Lower leg skin (tissue), 4 donors: Measurements from ENCODE around the gene KCNE4. TPM values are rescaled to one million over a fixed set of nuclear protein-coding genes. Genes with fewer than 3 reads are reported as not detected.

Experiments used
- DNase-seq, 2 donors: peaks; one replicate each; pipeline ENCODE4 v3.0.0-alpha.2; 2019; ENCODE audit warnings: low spot score in 2 of 2
- H3K4me3 ChIP-seq: fragments of 200-600 bp; sonication (generic); 2 replicates; pipeline ENCODE4 v1.5.1; 2017; ENCODE audit warnings: mild to moderate bottlenecking, low read depth; ENCODE audit not compliant: poor library complexity, severe bottlenecking
- CTCF ChIP-seq, 3 donors: fragments of 450-650 bp; IDR thresholded peaks; one replicate each; pipeline ENCODE4 v1.5.1; 2016; ENCODE audit warnings: antibody characterized with exemption in 3 of 3, mild to moderate bottlenecking in 3 of 3, moderate library complexity in 2 of 3
- POLR2A ChIP-seq, 2 donors: fragments of 450-650 bp; IDR thresholded peaks; one replicate each; pipeline ENCODE4 v1.6.1; 2016 to 2017; ENCODE audit warnings: antibody characterized with exemption in 2 of 2, mild to moderate bottlenecking in 1 of 2, moderate library complexity in 1 of 2
- WGBS, 2 donors: methylation state at CpG; one replicate each; pipeline ENCODE4 v1.1.5; 2018; 5-methylcytosine and 5-hydroxymethylcytosine counted together
- intact Hi-C: fragments of 100-400 bp; cut with DNase I; formaldehyde crosslinking; loops from one replicate; pipeline ENCODE4 v1.15.0; 2023; ENCODE audit warnings: low total_unique reads
- total RNA-seq, 4 donors: library from RNA; depleted of rRNA; stranded (reverse); fragments of >200 nt; gene quantifications; one replicate each; pipeline ENCODE4 v1.1.0, GENCODE V29; 2016

Gene KCNE4
- total RNA-seq, 4 donors from 2014 or later = 0.95 to 4.1 (median 1.7) TPM

- DNase-seq = no peak
- no peak overlapping the region for H3K4me3 ChIP-seq
- TF ChIP-seq CTCF (IDR thresholded peaks at IDR 0.05) (no peak), POLR2A (IDR thresholded peaks at IDR 0.05) (no peak)
- 93% methylated on average over 8 of the region's 8 CpGs for WGBS, 2 donors
- intact Hi-C loops = no loop called here
Observed at GRCh38 chr2:223104336-223105132, 52.5 kb downstream of the KCNE4 start.

Other genes with a start within 250 kb of the KCNE4 start
- 100 to 1,000 TPM in 1 of 4 donors, 10 to 100 TPM in 3; 32.6 to 132 (median 69.6) TPM for gene ACSL3, start 191.2 kb upstream of the KCNE4 start, total RNA-seq